ENCODE measurements around the gene RPL7A.
"Not testable (repeated sequence)": the region's sequence is repeated elsewhere in the genome, so short reads cannot be mapped to it uniquely, and the experiment has no call there.

The RPL7A gene

DNA sequence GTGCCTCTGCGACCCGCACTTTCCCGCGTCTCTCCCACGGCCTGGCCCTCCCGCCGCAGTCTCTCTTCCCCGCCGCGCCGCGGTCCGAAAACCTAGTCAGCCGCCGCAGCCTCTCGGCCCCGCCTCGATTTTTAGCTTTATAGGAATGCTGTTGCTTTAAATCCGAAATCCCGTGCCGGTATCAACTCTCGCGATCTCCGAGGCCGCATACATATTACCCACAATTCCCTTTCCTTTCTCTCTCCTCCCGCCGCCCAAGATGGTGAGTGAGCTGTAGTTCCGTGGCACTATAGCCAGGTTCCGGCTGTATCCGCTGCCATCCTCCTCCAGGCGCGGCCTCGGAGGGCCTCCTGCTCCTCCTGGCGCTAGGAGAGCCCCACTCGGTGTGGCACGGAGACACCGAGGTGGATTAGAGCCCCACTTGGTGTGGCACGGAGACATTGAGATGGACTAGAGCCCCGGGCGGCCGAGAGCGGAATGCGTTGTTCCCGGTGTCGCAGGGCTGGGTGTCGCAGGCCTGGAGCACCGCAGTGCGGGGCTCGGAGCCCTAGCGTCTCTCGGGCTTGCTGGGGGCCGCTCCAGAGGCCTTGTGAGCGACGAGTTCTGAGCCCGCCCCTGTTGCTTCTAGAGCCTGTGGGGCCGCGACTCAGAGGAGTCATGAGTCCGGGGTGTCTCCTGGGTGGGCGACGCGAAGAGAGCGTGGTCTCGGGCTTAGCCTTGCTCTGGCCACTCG is at the start of gene RPL7A, which contains the start of gene MED22:
TSS of gene RPL7A (plus strand) at position 234 of the 733 bp plus-strand sequence. CDS start at position 260, 26 bp downstream.
TSS of gene MED22 (minus strand) at position 147 of the 733 bp plus-strand sequence. CDS start 1,469 bp downstream, outside the sequence.
- peak within 1 kb of the TSS; percentile 84 to 98 for H3K9ac ChIP-seq (ENCODE audit: low read depth in 1 of 2, low read length in 2 of 2)
- peak within 1 kb of the TSS; percentile 89 to 95 for H3K4me3 ChIP-seq (ENCODE audit: low read length in 2 of 2)
- H3K27me3 ChIP-seq (ENCODE audit: control insufficient read depth in 2 of 2, insufficient read depth in 2 of 2, low read length in 2 of 2) = no peaks in the 10 kb centered on the region
- no peaks in the 10 kb centered on the region for H3K9me3 ChIP-seq (ENCODE audit: control insufficient read depth in 2 of 2, low read length in 2 of 2)
- H3K36me3 ChIP-seq (ENCODE audit: control insufficient read depth in 2 of 2, insufficient read depth in 2 of 2, low read length in 2 of 2) = peaks cover 61 to 67% of the 10 kb centered on the region in 2 donors
- peak within 1 kb of the TSS; percentile 86 to 88 for H3K27ac ChIP-seq (ENCODE audit: low read depth in 2 of 2, low read length in 2 of 2)
- H3K4me1 ChIP-seq (ENCODE audit: control insufficient read depth in 2 of 2, insufficient read depth in 2 of 2, low read length in 2 of 2) = peaks cover 18 to 20% of the 10 kb centered on the region in 2 donors

DNA sequence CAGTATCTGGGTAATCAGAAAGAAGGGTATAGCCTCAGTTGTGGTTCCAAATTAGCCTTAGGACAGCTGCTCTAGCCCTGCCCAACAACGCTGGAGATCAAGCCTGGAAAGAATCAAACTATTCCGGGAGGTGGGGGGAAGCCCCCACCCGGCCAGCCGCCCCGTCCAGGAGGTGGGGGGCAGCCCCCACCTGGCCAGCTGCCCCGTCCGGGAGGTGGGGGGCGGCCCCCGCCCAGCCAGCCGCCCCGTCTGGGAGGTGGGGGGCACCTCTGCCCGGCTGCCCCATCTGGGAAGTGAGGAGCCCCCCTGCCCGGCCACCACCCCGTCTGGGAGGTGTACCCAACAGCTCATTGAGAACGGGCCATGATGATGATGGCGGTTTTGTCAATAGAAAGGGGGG is 48.0 kb upstream of the RPL7A start:
- not testable (repeated sequence) for H3K9ac ChIP-seq (ENCODE audit: low read depth in 1 of 2, low read length in 2 of 2); H3K9me3 ChIP-seq (ENCODE audit: control insufficient read depth in 2 of 2, low read length in 2 of 2); H3K27me3 ChIP-seq (ENCODE audit: control insufficient read depth in 2 of 2, insufficient read depth in 2 of 2, low read length in 2 of 2)

GRCh38 chr9:133301253-133302230 is 46.5 kb upstream of the RPL7A start:
- no peaks in the 10 kb centered on the region for H3K9me3 ChIP-seq (ENCODE audit: control insufficient read depth in 2 of 2, low read length in 2 of 2)

More for the DNA sequence above, 48.0 kb upstream of the RPL7A start:
- H3K27ac ChIP-seq (ENCODE audit: low read depth in 2 of 2, low read length in 2 of 2); H3K36me3 ChIP-seq (ENCODE audit: control insufficient read depth in 2 of 2, insufficient read depth in 2 of 2, low read length in 2 of 2); H3K4me3 ChIP-seq (ENCODE audit: low read length in 2 of 2); H3K4me1 ChIP-seq (ENCODE audit: control insufficient read depth in 2 of 2, insufficient read depth in 2 of 2, low read length in 2 of 2): not testable (repeated sequence)

DNA sequence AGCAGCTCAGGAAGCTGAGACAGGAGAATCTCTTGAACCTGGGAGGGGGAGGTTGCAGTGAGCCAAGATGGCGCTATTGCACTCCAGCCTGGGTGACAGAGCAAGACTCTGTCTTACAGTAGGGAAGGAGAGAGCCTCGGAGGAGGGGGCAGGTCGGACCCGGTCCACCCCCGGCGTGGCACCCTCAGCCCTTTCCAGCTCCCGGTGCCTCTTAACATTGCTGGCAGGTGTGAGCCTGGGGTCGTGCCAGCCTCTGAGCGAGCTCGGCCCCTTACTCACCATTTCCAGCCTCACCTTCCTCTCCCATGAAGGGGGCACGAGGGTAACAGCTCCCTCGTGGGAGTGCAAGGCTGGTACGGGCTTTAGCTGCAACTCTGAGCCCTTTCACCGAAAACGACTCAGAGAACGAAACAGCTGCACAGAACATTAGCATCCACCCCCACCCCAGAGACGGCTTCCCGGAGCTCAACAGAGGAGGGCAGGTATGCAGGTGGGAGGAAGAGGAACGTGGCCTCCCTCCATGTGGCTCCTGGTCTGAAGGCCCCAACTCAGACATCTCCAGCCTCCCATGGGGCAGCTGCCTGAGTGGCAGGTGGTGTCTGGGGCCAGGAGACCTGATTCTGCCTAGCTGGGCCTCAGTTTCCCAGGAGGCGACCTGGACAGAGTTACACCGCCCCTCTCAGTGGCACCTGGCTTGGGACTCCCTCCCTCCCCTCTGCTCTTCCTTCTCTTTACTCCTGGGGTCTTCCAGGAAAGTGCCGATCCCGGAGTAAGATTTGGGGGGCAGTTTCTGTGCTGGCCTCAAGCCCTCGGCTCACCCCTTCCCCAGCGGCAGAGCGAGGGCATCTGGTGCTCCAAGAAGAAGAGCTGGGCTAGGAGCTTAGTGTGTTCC is 44.5 kb upstream of the RPL7A start:
- H3K4me3 ChIP-seq (ENCODE audit: low read length in 2 of 2) = no peak overlapping the region
- no peak overlapping the region for H3K9ac ChIP-seq (ENCODE audit: low read depth in 1 of 2, low read length in 2 of 2)
- no peaks in the 10 kb centered on the region for H3K4me1 ChIP-seq (ENCODE audit: control insufficient read depth in 2 of 2, insufficient read depth in 2 of 2, low read length in 2 of 2)
- H3K36me3 ChIP-seq (ENCODE audit: control insufficient read depth in 2 of 2, insufficient read depth in 2 of 2, low read length in 2 of 2) = no peaks in the 10 kb centered on the region
- H3K9me3 ChIP-seq (ENCODE audit: control insufficient read depth in 2 of 2, low read length in 2 of 2) = no peaks in the 10 kb centered on the region
- H3K27ac ChIP-seq (ENCODE audit: low read depth in 2 of 2, low read length in 2 of 2) = no peak overlapping the region
- no peaks in the 10 kb centered on the region for H3K27me3 ChIP-seq (ENCODE audit: control insufficient read depth in 2 of 2, insufficient read depth in 2 of 2, low read length in 2 of 2)

More at GRCh38 chr9:133301253-133302230, 46.5 kb upstream of the RPL7A start:
- Histone ChIP-seq H3K4me1 (ENCODE audit: control insufficient read depth in 2 of 2, insufficient read depth in 2 of 2, low read length in 2 of 2) (no peaks in the 10 kb centered on the region), H3K27ac (ENCODE audit: low read depth in 2 of 2, low read length in 2 of 2) (no peak overlapping the region), H3K27me3 (ENCODE audit: control insufficient read depth in 2 of 2, insufficient read depth in 2 of 2, low read length in 2 of 2) (no peaks in the 10 kb centered on the region), H3K9ac (ENCODE audit: low read depth in 1 of 2, low read length in 2 of 2) (no peak overlapping the region), H3K36me3 (ENCODE audit: control insufficient read depth in 2 of 2, insufficient read depth in 2 of 2, low read length in 2 of 2) (no peaks in the 10 kb centered on the region), H3K4me3 (ENCODE audit: low read length in 2 of 2) (no peak overlapping the region)

DNA sequence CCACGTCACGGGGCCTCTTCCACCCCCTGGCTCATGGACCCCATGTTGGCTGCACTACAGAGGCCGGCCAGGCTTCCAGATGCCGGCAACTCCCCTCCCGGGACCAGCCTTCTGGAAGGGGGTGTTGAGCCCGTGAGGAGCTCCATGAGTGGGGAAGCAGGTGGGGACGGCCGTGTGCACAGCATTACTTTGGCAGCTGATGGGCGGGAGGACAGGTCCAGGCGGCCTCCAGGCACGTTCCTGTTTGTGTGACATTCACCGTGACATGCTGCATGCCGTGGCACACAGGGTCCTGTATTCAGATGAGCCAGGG is 43.9 kb upstream of the RPL7A start:
- H3K4me1 ChIP-seq (ENCODE audit: control insufficient read depth in 2 of 2, insufficient read depth in 2 of 2, low read length in 2 of 2) = no peaks in the 10 kb centered on the region
- no peak overlapping the region for H3K27ac ChIP-seq (ENCODE audit: low read depth in 2 of 2, low read length in 2 of 2)
- H3K36me3 ChIP-seq (ENCODE audit: control insufficient read depth in 2 of 2, insufficient read depth in 2 of 2, low read length in 2 of 2) = no peaks in the 10 kb centered on the region
- no peak overlapping the region for H3K4me3 ChIP-seq (ENCODE audit: low read length in 2 of 2)
- H3K9me3 ChIP-seq (ENCODE audit: control insufficient read depth in 2 of 2, low read length in 2 of 2) = no peaks in the 10 kb centered on the region
- H3K27me3 ChIP-seq (ENCODE audit: control insufficient read depth in 2 of 2, insufficient read depth in 2 of 2, low read length in 2 of 2) = no peaks in the 10 kb centered on the region
- no peak overlapping the region for H3K9ac ChIP-seq (ENCODE audit: low read depth in 1 of 2, low read length in 2 of 2)

GRCh38 chr9:133304477-133305377 is 43.3 kb upstream of the RPL7A start:
- Histone ChIP-seq H3K27me3 (ENCODE audit: control insufficient read depth in 2 of 2, insufficient read depth in 2 of 2, low read length in 2 of 2) (no peaks in the 10 kb centered on the region), H3K4me3 (ENCODE audit: low read length in 2 of 2) (no peak overlapping the region), H3K9ac (ENCODE audit: low read depth in 1 of 2, low read length in 2 of 2) (no peak overlapping the region), H3K4me1 (ENCODE audit: control insufficient read depth in 2 of 2, insufficient read depth in 2 of 2, low read length in 2 of 2) (no peaks in the 10 kb centered on the region), H3K9me3 (ENCODE audit: control insufficient read depth in 2 of 2, low read length in 2 of 2) (no peaks in the 10 kb centered on the region), H3K27ac (ENCODE audit: low read depth in 2 of 2, low read length in 2 of 2) (no peak overlapping the region), H3K36me3 (ENCODE audit: control insufficient read depth in 2 of 2, insufficient read depth in 2 of 2, low read length in 2 of 2) (no peaks in the 10 kb centered on the region)

DNA sequence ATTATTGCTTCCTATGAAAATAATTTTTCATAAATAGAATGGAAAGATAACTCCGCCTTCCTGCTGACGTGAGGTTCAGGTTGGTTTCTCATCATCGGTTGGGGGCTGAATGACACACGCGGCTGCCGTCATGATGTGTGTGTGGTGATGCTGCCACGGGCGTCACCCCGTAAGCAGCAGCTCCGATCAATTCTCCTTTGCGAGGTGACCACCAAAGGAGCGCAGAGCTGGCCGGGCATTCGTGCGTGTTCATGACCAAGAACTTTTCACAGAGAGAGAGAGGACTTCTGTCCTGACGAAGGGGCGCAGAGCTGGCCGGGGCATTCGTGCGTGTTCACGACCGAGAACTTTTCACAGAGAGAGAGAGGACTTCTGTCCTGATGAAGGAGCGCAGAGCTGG is 42.3 kb upstream of the RPL7A start:
- H3K4me1 ChIP-seq (ENCODE audit: control insufficient read depth in 2 of 2, insufficient read depth in 2 of 2, low read length in 2 of 2) = no peaks in the 10 kb centered on the region
- H3K27me3 ChIP-seq (ENCODE audit: control insufficient read depth in 2 of 2, insufficient read depth in 2 of 2, low read length in 2 of 2) = no peaks in the 10 kb centered on the region
- no peak overlapping the region for H3K27ac ChIP-seq (ENCODE audit: low read depth in 2 of 2, low read length in 2 of 2)
- no peaks in the 10 kb centered on the region for H3K9me3 ChIP-seq (ENCODE audit: control insufficient read depth in 2 of 2, low read length in 2 of 2)
- no peak overlapping the region for H3K4me3 ChIP-seq (ENCODE audit: low read length in 2 of 2)
- H3K9ac ChIP-seq (ENCODE audit: low read depth in 1 of 2, low read length in 2 of 2) = no peak overlapping the region
- H3K36me3 ChIP-seq (ENCODE audit: control insufficient read depth in 2 of 2, insufficient read depth in 2 of 2, low read length in 2 of 2) = no peaks in the 10 kb centered on the region

GRCh38 chr9:133306242-133307204 is 41.5 kb upstream of the RPL7A start:
- H3K36me3 ChIP-seq (ENCODE audit: control insufficient read depth in 2 of 2, insufficient read depth in 2 of 2, low read length in 2 of 2) = no peaks in the 10 kb centered on the region
- no peak overlapping the region for H3K27ac ChIP-seq (ENCODE audit: low read depth in 2 of 2, low read length in 2 of 2)
- no peaks in the 10 kb centered on the region for H3K9me3 ChIP-seq (ENCODE audit: control insufficient read depth in 2 of 2, low read length in 2 of 2)
- no peaks in the 10 kb centered on the region for H3K27me3 ChIP-seq (ENCODE audit: control insufficient read depth in 2 of 2, insufficient read depth in 2 of 2, low read length in 2 of 2)
- no peaks in the 10 kb centered on the region for H3K4me1 ChIP-seq (ENCODE audit: control insufficient read depth in 2 of 2, insufficient read depth in 2 of 2, low read length in 2 of 2)
- no peak overlapping the region for H3K9ac ChIP-seq (ENCODE audit: low read depth in 1 of 2, low read length in 2 of 2)
- H3K4me3 ChIP-seq (ENCODE audit: low read length in 2 of 2) = no peak overlapping the region

All from mucosa of rectum (tissue), 2 donors.